Fibroblast of villous mesenchyme (primary cell): ENCODE data around the gene CHRNB1. TPM values are rescaled to one million over a fixed set of nuclear protein-coding genes. Genes with fewer than 3 reads are reported as not detected.
"Not testable (repeated sequence)": the region's sequence is repeated elsewhere in the genome, so short reads cannot be mapped to it uniquely, and the experiment has no call there.

Experiments used
- DNase-seq: peaks from one replicate; pipeline ENCODE4 v3.0.0-alpha.2; 2010; ENCODE audit warnings: low read depth
- H3K4me3 ChIP-seq: 2 replicates; pipeline ENCODE4 v1.5.1; 2011; ENCODE audit warnings: low read depth, mild to moderate bottlenecking, low read length
- total RNA-seq: library from RNA; depleted of rRNA; stranded (reverse); fragments of >200 nt; gene quantifications from 2 replicates; pipeline ENCODE4 v1.2.3, GENCODE V29; 2012
- TF ChIP-seq, protein P1 (sequence below): IDR thresholded peaks from 2 replicates; pipeline ENCODE4 v1.5.1; 2012; ENCODE audit warnings: low read depth, mild to moderate bottlenecking, low read length; ENCODE audit not compliant: insufficient read depth

CHRNB1 gene
- total RNA-seq, 1 donor: 6.9 TPM

DNA sequence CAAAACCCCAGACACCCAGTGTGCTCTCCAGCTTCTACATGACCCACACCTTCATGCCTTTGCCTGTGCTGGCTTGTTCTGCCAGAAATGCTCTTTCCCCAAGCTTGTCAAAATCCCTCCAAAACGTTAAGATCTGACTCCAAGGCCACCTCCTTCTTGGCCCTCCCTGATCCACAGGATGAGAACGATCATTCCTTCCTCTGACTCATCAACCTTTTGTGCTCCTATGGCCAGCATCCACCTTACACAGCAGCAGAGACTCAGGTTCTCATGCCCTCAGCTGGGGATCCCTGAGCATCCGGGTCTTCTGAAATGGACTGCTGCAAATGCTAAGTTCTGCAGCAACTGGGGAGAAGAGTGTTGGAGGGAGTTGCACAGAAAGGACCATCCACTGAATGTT, 31.6 kb downstream of the CHRNB1 start:
- TF ChIP-seq, protein P1, sequence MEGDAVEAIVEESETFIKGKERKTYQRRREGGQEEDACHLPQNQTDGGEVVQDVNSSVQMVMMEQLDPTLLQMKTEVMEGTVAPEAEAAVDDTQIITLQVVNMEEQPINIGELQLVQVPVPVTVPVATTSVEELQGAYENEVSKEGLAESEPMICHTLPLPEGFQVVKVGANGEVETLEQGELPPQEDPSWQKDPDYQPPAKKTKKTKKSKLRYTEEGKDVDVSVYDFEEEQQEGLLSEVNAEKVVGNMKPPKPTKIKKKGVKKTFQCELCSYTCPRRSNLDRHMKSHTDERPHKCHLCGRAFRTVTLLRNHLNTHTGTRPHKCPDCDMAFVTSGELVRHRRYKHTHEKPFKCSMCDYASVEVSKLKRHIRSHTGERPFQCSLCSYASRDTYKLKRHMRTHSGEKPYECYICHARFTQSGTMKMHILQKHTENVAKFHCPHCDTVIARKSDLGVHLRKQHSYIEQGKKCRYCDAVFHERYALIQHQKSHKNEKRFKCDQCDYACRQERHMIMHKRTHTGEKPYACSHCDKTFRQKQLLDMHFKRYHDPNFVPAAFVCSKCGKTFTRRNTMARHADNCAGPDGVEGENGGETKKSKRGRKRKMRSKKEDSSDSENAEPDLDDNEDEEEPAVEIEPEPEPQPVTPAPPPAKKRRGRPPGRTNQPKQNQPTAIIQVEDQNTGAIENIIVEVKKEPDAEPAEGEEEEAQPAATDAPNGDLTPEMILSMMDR: no peak
- no peak overlapping the region for H3K4me3 ChIP-seq
- peak; percentile 41 for DNase-seq

DNA sequence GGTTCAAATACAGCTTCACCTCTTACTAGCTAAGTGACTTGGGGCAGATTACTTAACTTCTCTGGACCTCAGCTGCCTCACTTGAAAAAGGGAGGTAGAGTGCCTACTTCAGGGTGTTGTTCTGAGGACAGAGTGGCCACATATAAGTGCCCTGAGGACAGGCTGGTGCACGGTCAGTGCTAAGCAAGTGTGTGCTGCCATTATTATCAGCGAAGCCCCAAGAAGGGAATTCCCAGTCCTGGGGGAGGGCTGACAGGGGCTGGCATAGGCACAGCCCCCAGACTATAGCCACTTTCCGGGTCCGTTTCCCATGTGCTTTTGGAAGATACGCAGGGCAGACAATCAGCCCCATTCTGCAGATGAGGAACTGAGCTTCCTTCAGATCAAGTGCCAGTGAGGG, 32.1 kb downstream of the CHRNB1 start:
- H3K4me3 ChIP-seq: peak overlapping the region; percentile 75
- TF ChIP-seq, protein P1: no peak

DNA sequence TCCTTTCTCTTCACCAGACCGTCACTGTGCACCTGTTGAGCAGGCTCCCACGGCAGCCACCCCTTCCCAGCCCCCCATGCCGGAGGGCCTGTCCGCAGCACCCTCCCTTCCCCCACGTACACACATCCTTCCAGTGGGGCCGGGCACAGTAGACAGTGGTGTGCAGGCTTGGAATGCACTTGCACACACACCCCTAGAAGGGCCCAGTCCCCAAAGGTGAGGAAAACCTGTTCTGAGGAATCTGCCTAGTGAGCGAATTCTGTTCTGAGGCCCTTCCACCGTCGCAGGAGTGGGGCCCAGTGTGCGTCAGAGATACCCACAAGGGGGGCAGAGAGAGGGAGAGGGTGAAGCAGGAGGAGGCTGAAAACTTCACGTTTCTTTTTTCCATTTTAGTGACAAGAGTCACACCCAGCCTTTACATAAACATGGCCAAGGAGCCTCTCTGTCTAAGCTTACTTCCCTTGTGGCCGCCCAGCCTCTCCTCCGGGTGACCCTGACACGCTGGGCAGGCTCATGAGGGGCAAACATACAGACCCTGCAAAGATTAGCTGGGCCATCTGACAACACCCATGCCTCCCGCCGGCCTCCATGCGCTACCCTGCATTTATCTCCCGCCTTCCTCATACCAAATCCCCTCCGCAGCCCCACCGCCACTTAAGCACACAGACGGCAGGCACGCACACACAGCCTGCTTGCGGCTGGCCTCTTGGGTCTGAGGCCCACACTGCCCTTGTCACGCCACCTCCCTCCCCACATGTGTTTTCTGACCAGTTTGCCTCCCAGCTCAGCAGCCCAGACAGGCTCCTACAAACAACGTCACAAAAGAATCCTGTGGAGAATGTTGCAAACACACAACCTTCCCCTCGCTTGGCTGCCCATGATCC, 32.8 kb downstream of the CHRNB1 start:
- DNase-seq: peak; percentile 95
- TF ChIP-seq, protein P1: no peak
- H3K4me3 ChIP-seq: peak overlapping the region; percentile 75

More for the DNA sequence above, 32.1 kb downstream of the CHRNB1 start:
- DNase-seq: no peak

DNA sequence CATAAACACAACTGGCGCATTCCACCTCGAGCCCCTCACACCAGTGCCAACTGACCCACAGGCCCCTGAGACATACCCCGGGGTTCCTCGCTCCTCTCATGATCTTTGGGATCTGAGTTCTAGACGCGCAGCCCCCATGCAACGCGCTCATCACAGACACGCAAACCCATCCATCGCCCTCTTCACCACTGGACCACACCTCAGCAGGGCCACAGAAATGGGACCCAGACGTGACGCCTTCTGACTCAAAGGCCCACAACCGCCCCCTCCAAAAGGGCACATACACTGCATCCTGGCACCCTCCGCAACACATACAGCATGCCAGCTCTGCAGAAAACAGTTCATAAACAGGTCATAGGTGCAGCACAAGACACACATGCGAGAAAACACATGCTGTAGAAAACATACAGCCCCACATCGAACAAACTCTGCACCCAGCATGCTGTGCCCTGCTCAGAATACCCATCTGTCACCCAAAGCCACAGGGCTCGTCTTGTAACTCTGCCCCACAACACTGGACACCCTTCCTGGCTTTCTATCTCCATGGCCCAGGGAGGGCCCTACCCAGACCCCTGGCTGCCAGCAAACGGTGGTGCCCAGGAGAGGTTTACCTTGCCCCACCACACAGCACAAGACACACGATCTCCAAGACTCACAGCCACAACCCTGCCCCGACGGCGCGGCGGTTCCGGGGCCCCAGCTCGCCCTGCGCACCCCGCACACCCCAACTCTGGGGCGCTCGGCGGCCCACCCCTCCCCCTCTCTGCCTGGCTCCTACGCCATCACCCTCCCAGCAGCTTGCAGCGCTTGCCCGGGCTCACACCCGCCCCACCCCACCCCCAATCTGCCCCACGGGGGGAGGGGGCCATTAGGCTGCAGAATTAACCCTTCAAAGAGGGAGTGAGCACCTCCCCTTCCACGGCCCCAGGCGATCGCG, 33.7 kb downstream of the CHRNB1 start:
- TF ChIP-seq, protein P1: no peak

DNA sequence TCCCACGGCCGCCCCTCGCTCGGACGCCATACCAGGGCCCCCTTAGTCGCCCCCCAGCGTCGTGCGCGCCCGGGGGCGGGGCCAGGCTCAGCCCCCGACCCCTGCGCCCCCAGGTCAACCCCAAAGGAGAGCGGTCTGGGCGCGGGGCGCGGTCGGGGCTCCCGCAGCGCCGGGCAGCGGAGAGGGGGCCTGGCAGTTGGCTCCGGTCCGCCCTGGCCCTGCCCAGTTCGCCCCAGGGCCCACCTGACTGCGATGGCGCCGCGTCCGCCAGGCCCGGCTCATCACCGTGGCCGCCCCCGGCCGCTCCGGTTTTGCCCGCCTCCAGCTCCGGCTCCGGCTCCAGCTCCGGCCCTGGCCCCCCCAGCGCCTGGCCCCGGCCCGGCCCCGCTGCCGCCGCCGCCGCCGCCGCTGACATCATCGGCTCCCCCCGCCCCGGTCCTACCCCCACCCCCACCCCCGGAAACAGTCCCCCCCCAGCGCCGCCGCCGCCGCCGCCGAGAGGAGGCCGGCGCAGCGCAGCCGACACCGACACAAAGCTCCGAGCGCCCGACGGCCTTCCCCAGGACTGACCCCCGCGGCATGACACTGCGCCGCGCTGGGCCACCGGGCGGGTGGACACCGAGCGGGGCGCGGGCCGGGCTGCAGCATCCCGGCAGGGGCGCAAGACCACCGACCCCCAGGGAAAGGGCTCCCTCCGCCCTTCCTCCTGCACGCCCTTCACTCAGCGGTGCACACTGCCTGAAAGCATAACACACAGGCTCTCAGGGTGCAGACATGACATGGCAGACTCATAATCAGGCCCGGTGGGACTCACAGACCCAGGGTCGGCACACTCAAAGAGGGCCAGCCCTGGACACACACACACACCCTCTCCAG, 34.6 kb downstream of the CHRNB1 start, which contains the start of gene ZBTB4:
Gene ZBTB4 (minus strand): TSS at position 419 of the 876 bp plus-strand sequence. CDS start 12,830 bp downstream, outside the sequence.
- TF ChIP-seq, protein P1: no peak
- peak; percentile 51 for DNase-seq
- H3K4me3 ChIP-seq: peak within 1 kb of the TSS; percentile 75

More for the DNA sequence above, 33.7 kb downstream of the CHRNB1 start:
- H3K4me3 ChIP-seq: peak overlapping the region; percentile 75
- DNase-seq: peak; percentile 55

- TF ChIP-seq, protein P1: no peak
- DNase-seq: no peak
- peak overlapping the region; percentile 75 for H3K4me3 ChIP-seq
These were observed 35.2 kb downstream of the CHRNB1 start for GRCh38 chr17:7480089-7480384.

GRCh38 chr17:7481275-7481674, 36.4 kb downstream of the CHRNB1 start, which contains the start of gene SLC35G6:
SLC35G6 (plus strand) TSS chr17:7481446; CDS start chr17:7481517, 71 bp downstream.
- H3K4me3 ChIP-seq, DNase-seq: not testable (repeated sequence)

- not testable (repeated sequence) for DNase-seq, H3K4me3 ChIP-seq
These were observed 37.2 kb downstream of the CHRNB1 start for GRCh38 chr17:7481842-7482741.

DNA sequence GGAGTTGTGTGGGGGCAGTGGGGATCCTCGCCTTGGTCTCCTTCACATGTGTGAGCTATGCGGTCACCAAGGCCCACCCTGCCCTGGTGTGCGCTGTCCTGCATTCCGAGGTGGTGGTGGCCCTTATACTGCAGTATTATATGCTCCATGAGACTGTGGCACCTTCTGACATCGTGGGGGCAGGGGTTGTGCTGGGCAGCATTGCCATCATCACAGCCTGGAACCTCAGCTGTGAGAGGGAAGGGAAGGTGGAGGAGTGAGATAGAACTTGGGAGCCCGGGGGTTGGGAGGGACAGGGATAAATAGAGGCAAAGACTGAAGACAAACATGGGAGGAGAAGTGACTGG, 37.9 kb downstream of the CHRNB1 start:
- H3K4me3 ChIP-seq: peak overlapping the region; percentile 62
- DNase-seq: not testable (repeated sequence)
